RPMI8226 (cell line): ENCODE data around the gene SNAI3.
A peak's percentile ranks its signal among the peaks of the same experiment; 100 is the strongest.

Experiments used
- DNase-seq: peaks from one replicate; pipeline ENCODE4 v3.0.0-alpha.2; 2015

Gene SNAI3

DNA sequence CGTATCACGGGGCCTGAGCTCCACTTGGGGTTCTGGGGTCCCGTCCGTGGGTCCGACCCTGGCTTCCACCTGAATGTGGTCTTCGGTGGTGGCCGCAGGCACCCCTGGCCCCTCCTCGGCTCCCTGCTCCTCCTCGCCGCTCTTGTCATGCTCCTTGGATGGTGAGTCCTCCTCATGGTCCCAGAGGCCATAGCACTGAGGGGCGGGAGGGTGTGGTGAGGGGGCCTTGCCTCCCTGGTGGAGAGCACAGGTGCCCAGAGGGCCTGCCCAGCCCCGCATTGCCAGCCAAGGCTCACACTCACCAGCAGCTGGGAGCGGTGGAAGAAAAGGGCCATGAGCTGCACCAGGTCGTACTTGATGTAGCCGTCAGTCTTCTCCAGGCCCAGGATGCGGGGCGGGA, 34.9 kb upstream of the SNAI3 start:
- no peak for DNase-seq

DNA sequence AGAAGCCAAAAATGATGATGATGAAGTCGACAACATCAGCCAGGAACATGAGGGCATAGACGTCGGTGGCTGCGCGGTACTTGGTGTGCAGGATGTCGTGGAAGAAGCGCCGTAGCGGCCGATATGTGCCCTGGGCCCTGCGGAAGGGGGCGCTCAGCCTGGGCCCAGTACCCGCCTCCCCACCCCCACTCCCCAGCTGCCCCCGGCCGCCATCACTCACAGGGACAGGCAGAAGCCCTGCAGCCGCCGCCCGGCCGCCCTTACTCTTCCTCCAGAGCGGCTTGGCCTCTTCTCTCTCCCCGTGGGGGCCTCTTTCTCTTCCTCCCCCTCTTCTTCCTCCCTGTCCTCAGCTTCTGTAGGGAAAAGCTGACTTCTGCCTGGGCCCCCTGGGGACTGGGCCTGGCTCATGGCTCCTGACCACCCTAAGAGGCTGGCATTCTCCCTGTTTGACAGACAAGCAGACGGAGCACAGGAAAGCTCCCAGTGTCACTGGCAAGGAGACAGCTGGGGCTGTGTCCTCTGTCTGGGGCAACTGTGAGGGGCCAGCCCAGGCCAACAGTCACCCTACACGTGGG, 34.2 kb upstream of the SNAI3 start:
- DNase-seq = no peak

DNA sequence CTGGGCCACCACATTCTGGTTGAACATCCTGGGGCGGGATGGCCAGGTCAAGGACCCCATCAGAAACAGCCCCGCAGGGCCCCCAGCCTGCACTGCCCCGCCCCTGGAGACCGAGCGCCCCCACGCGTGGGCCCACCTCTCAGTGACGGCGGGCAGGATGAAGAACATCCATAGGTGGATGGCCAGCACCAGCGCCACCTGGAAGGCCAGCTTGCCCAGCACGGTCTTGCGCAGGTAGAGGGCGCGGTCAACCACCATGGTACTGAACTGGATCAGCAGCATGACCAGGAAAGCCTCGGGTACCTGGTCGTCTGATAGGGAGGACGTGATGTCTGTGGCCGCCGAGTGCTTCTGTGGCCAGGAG, 33.6 kb upstream of the SNAI3 start:
- DNase-seq = no peak

DNA sequence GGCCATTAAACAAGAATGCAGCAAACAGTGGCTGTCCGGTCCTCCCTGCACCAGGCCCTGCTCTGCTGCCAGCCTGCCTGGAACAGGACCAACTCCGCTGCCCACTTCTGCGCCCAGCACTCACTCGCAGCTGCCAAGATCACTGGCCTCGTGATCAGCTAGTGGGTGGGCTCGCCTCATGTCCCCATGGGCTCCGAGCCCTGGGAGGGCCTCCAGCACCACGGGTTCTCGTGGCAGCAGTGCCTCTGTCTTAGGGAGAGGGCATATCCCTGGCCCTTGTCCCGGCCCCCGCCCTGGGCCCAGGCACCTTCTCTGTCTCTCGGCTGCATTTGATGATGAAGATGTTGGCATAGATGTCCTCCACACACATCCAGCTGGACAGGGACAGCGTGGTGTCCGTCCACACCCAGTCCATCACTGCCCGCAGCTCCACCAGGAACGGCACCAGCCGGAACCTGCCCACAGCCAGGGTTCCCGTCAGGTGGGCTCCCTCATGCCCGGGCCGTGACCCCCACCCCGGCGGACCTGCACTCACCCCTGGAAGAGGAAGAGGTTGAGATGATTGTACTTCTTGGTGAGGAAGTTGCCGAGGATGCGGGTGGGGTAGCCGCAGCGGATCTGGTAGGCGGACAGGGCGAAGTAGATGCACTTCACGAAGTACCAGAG, 33.1 kb upstream of the SNAI3 start:
- no peak for DNase-seq

DNA sequence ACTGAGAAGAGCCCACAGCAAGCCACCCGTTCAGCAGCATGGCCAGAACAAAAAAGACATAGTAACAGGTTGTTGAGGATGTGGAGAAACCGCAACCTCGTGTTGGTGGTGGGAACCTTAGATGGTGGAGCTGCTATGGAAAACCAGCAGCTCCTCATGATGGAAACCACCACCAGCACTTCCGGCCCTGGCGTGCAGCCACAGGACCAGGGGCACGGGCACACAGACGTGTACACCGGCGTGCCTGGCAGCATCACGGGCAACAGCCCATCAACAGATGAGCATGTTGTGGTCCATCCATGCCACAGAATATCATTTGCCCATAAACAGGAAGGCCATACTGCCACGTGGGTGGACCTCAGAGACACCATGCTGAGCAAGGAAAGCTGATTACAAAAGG, 31.9 kb upstream of the SNAI3 start:
- no peak for DNase-seq

DNA sequence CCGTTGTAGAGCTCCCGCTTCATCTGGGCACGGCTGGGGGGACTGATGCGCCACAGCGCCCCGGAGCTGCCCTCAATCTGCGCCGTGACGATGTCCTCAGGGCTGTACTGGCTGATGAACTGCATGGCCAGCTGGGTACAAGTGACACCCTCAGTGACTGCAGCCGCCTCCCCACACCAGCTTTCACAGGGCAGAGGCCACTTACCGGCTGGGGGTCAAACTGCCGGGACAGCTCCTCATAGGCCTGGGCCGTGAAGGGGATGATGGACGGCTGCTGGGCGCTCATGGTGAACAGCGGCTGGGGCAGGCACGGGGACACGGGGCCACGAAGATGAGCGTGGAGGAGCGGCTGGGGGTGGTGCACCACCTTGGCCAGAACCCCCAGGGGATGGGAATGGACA, 30.3 kb upstream of the SNAI3 start:
- DNase-seq = no peak

DNA sequence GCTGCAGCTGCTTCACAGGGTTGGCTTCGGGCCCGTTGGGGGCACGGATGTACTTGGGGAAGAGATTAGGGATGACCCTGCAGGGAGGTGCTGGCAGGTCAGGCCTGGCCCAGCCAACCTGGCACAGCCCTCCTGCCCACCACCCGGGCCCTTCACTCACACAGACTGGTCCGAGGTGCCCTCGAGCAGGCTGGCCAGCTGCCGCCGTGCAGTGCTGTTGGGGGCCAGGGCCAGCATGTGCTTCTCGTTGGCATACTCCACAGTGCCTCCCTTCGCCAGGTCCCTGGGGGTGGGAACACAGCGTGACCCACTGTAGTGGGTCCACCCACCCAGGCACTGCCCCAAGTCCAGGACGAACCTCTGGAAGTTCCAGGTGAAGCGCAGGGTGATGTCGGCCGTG, 29.9 kb upstream of the SNAI3 start:
- DNase-seq = no peak

DNA sequence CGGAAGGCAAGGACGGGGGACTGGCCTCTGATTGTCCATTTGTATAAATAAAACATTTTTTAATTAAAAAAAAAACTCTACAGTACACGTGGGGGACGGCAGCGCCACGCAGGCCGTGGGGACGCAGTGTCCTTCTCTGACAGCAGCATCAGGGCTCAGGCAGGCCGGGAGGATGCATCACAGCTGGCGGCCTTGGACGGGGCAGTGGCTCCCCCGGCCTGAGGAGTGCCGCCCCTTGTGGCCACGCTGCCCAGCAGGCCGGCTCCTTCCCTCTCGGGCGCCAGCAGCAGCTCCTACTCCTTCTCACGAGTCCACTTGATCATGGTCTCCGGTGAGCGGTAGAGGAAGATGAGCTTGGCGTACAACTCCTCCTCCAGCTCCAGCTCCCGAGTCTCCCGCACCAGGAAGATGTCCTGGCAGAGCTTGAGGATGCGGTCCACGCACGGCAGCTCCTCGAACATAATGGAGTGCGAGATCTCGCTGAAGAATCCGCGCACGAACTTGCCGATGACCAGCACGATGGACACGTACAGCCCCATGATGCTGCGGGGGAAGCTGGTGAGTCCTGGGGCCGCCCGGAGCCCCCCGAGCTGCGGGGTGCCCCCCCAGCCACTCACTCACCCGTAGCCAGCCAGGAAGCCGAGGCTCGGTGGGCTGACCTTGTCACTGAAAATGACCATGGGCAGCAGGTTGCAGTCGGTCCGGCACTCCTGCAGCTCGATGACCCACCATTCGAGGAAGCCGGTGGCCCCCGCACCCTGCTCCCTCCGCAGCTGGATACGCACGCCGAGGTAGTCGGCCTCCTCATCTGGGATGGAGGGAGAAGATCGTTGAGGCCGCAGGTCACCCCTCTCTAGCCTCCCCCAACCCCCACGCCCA, 29.2 kb upstream of the SNAI3 start:
- no peak for DNase-seq

DNA sequence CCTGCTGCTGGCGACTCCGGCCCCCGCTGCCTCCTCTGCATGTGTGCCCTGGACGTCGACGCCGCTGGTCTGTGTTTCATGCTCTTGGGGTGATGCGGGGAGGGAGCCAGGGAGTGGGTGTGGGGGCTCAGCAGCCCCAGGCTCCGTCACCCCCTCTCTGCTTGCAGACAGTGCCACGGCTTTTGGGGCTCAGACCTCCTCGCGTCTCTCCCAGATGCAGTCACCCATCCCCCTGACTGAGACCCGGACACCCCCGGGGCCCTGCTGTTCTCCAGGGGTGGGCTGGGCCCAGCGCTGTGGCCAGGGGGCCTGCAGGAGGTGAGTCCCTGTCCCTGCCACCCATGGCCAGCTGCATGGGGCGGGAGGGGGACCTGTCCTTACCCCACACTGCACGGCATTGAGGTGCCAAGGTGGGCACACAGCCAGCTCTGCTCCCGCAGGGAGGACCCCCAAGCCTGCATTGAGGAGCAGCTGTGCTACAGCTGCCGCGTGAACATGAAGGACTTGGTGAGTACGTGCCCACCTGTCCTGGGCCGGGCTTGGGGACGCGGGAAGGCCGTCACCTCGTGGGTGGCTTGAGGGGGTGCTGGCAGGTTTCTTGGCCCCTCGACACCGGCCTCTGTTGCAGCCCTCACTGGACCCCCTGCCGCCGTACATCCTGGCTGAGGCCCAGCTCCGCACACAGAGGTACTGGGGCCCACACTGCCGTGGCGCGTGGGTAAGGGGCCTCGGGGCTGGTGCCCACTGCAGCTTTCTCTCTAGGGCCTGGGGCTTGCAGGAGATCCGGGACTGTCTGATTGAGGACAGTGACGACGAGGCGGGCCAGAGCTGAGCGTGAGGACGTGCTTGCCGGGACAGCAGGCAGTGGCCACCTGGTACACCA, 28.4 kb upstream of the SNAI3 start:
- no peak for DNase-seq

DNA sequence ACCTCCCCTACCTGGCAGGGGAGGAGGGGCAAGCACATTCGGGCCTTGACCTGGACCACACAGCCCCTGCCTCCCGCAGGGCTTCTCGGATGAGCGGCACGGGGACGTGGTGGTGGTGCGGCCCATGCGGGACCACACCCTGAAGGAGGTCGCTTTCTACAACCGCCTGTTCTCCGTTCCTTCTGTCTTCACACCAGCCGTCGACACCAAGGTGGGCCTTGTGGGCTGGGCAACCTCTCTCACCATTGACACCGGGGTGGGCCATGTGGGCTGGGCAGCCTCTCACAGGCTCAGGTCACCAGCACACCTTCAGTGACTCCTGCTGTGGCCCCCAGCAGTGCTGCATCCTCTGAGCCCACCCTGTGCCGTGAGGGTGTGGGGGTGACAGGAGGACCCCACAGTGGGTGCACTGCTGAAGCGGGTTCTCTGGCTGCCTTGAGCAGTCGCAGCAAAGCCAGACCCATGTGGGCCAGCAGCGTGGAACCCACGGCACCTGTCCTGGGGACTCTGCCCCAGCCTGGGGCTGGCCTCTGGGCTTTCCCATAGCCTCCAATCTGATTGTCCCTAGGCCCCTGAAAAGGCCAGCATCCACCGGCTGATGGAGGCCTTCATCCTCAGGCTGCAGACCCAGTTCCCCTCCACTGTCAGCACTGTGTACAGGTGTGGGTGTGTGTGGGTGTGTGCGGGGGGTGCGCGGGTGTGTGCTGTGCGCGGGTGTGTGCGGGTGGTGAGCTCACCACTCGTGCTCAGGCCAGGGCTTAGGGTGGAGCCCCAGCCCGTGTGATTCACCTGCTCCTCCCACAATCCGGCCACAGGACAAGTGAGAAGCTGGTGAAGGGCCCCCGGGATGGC, 27.5 kb upstream of the SNAI3 start:
- no peak for DNase-seq

DNA sequence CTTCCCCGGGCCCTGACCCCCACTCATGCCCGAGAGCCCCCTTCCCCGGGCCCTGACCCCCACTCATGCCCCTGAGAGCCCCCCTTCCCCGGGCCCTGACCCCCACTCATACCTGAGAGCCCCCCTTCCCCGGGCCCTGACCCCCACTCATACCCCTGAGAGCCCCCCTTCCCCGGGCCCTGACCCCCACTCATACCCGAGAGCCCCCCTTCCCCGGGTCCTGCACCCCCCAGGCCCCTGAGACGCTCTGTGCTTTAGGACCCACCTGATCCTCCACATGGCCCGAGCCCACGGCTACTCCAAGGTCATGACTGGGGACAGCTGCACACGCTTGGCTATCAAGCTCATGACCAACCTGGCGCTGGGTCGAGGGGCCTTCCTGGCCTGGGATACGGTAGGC, 26.7 kb upstream of the SNAI3 start:
- no peak for DNase-seq

DNA sequence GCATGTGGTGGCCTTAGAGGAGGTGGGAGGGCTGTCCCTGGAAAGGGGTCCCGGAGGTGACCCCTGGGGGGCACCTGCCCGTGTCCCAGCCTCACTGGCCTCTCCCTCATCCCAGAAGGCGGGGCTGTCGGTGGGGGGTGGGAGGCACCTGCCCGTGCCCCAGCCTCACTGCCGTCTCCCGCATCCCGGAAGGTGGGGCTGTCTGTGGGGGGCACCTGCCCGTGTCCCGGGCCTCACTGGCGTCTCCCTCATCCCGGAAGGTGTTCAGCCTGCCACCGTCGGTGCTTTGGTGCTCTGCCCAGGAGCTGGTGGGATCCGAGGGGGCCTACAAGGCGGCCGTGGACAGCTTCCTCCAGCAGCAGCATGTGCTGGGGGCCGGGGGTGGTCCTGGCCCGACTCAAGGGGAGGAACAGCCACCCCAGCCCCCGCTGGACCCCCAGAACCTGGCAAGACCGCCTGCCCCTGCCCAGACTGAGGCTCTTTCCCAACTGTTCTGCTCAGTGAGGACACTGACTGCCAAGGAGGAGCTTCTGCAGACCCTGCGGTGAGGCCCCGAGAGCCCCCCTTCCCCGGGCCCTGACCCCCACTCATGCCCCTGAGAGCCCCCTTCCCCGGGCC, 26.2 kb upstream of the SNAI3 start:
- no peak for DNase-seq

DNA sequence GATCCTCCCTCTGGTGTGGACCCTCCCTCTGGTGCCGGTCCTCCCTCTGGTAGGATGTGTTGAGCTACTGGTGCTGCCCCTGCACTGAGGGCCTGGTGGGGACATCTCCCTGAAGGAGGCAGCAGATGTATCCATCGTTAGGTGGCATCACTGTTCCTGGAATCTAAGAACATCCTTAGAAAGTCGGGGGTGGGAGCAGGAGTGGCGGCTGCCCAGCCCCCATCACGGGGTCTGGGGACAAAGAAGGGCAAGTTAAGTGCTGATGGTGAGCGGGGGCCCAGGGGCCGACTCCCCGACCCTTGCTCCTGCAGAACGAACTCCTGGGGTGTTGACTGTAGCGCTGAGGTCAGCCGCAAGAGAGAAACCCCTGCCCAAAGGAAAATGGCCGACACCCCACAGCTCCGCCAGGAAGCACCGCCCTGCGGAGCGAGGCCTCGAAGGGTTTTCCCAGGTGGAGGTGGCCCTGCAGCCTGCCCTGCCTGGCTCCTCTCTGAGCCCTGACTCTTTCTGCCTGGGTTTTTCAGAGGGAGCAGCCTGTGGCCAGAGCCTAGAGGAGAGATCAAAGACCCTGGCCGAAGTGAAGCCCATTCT, 25.5 kb upstream of the SNAI3 start:
- DNase-seq = no peak

DNA sequence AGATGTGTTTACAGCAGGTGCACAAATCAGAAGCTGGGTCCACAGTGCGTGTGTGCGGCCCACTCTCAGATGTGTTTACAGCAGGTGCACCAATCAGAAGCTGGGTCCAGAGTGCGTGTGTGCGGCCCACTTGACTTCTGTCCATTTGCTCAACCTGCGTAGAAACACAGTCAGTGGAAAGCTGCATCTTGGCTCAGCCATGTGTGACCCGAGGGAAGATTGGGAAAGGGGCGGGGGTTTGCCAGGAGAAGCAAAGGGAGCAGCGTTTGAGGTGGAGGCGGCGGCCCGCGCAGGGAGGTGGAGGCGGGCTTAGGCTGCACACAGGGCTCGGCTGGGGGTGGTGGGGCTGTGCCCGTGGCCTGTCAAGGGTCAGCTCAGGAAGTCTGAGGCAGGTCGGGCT, 24.2 kb upstream of the SNAI3 start:
- DNase-seq = no peak

DNA sequence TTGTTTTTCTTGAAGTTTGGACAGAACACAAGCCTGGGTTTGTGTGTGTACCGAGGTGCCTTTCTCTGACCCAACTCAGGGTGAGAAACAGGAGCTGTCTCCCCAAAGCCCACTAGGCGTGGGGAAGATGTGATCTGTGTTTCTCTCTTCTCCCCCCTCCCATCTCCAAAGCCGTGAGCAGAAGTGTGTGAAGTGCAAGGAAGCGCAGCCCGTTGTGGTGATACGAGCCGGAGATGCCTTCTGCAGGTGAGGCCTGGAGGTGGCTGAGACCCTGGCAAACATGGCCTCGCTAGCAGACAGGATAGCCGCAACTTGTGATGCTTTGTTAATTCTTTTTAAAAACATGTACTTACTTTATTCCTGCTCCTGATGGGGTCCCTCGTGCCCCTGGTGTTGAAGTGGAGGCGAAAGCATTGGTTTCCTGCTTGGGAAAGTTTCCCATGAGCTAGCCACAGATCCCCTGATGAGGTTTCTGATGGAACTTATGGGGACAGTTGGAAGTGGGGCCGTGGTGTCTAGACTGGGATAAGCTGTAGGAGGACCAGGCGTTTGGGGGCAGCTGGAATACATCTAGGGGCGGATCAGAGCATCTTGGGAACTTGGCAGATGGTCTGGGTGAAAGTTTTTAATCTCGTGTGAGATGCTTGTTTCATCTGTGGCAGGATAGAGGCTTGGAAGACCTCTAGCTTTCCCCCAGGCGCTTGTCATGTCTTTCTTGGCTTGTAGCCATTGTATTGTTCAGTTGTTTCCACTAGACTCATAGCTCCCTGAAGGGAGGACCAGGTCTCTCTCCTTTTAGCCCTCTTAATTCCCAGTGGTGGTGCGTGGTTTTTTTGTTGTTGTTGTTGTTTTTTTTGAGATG, 20.9 kb upstream of the SNAI3 start:
- DNase-seq = peak; percentile 33

DNA sequence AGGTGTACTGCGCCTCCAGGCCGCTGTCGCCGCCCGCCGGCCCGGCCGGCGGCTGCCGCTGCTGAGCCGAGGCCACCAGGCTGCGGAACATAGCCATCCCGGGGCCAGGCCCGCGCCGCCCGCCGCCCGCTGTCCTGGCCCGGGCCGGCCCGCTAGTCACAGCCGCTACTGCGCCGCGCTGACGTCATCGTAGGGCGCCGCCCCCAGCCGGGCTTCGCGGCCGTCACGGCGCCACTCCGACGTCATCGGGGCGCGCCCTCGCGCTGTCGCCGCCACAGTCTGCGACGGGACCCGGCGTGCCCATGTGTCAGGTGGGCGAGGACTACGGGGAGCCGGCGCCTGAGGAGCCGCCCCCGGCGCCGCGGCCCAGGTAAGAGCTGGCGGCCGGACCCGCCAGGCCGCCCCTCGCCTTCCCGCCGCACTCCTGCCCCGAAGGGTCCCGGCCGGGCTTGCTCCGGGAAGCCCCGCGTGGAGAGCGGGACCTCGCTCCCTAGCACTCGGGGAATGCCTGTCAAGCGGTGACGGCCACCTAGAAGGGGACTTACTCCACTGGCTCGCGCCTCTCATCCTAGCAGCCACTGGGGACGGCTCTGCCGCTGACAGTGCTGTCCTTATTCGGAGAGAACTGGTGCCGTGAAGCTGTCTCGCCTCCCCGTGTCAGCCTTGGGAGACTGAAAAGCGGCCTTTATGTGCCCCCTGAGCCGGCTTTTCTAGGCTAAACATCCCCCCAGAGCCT, 20.1 kb upstream of the SNAI3 start, which contains the start of the genes CTU2 and RNF166:
Gene CTU2 (plus strand): TSS at position 275 of the 736 bp plus-strand sequence. CDS start 28 bp downstream, at position 303.
Gene RNF166 (minus strand): TSS at position 180 of the 736 bp plus-strand sequence. CDS start 83 bp downstream, at position 97.
- DNase-seq = peak; percentile 91

DNA sequence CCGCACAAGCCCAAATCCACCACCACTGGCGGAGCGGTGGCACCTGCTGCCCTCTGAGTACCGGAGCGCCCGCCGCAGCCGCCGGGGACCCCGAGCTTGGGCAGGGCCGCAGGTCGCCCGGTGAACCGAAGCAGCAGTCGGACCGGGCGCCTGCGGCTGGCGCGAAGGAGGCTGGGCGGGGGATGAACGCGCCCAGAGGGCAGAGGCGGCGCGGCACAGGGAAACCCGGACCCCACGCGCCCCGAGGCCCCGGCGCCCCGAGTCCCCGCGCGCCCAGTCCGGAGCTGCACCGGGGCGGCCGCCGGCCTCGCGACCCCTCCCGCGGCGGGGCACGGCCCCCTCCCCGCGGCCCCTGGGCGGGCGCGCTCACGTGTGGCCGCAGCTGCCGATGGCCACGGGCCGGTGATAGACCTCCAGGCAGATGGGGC, 19.5 kb upstream of the SNAI3 start:
- peak; percentile 46 for DNase-seq

DNA sequence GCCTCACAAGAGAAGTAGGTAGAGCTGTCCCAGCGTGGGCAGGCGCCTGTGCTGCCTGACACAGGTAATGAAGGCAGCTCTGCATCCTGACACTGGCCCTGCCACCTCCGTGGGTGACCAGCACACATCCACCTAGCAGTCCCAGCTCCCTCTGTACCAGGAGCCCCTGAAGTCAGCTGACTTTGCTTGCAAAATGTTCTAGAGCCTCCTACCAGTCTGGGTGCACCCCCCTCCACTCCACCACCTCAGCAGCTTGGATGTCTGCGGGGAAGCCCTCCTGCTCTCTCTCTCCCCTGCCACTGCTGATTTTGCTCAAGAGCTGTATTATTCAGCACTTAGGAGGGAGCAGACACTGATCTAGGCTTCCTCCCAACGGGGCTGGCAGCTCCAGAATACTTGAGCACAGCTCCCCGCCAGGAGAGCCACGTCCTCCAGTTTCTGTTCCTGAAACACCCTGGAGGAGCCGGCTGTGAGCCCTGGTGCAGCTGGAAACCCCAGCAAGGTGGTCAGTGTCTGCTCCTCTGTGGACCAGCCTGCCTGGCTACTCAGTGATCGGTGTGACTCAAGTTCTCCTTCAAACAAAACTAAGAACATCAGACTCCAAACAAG, 18.9 kb upstream of the SNAI3 start:
- DNase-seq = peak; percentile 73
